ENCODE measurements around the gene POGZ.
"Not testable (repeated sequence)": the region's sequence is repeated elsewhere in the genome, so short reads cannot be mapped to it uniquely, and the experiment has no call there.

The POGZ gene

DNA sequence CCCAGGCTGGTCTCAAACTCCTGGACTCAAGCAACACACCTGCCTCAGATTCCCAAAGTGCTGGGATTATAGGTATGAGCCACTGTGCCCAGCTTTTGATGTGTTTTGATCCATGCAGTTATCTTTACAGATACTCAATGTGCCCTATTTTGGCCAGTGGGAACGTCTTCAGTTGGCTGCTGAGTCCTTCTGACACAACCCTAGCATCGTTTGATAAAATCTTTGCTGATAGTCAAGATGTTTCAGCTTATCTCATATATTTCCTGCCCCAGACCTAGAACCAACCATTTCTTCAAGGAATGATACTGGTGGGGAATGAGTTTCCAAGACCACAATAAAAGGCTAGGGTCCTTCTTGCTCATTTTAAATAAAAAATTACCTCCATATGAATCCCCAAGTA is 11.6 kb downstream of the POGZ start:
- no peaks in the 10 kb centered on the region for H3K36me3 ChIP-seq (ENCODE audit: insufficient read depth, low read length)
- H3K4me1 ChIP-seq (ENCODE audit: control insufficient read depth, insufficient read depth, low read length, unreplicated experiment) = no peaks in the 10 kb centered on the region
- H2AFZ ChIP-seq (ENCODE audit: low read length, unreplicated experiment) = no peak overlapping the region
- H3K4me3 ChIP-seq (ENCODE audit: low read depth, low read length) = no peak overlapping the region
- no peaks in the 10 kb centered on the region for H3K27me3 ChIP-seq (ENCODE audit: insufficient read depth, low read length)
- peaks cover 75% of the 10 kb centered on the region for H3K79me2 ChIP-seq (ENCODE audit: control insufficient read depth, insufficient read depth, low read length, unreplicated experiment)
- H3K27ac ChIP-seq (ENCODE audit: low read depth, low read length) = no peak overlapping the region

DNA sequence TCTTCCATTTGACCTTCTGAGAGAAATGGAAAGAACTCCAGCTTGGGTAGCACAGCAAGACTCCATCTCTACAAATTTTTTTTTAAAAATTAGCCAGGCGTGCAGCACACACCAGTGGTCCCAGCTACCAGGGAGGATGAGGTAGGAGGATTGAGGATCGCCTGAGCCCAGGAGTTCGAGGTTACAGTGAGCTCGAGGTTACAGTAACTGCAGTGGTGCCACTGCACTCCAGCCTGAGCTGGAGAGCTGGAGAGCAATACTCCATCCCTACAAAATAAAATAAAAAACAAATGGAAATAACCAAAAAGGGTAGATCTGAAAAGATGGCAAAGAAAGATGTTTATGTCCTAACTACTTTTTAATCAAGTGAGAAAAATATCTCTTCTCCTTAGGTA is 14.5 kb downstream of the POGZ start:
- Histone ChIP-seq H3K4me1 (ENCODE audit: control insufficient read depth, insufficient read depth, low read length, unreplicated experiment) (no peaks in the 10 kb centered on the region), H3K36me3 (ENCODE audit: insufficient read depth, low read length) (no peaks in the 10 kb centered on the region), H3K27me3 (ENCODE audit: insufficient read depth, low read length) (no peaks in the 10 kb centered on the region), H3K27ac (ENCODE audit: low read depth, low read length) (no peak overlapping the region), H3K79me2 (ENCODE audit: control insufficient read depth, insufficient read depth, low read length, unreplicated experiment) (peaks cover 73% of the 10 kb centered on the region), H3K4me3 (ENCODE audit: low read depth, low read length) (no peak overlapping the region), H2AFZ (ENCODE audit: low read length, unreplicated experiment) (no peak overlapping the region)

DNA sequence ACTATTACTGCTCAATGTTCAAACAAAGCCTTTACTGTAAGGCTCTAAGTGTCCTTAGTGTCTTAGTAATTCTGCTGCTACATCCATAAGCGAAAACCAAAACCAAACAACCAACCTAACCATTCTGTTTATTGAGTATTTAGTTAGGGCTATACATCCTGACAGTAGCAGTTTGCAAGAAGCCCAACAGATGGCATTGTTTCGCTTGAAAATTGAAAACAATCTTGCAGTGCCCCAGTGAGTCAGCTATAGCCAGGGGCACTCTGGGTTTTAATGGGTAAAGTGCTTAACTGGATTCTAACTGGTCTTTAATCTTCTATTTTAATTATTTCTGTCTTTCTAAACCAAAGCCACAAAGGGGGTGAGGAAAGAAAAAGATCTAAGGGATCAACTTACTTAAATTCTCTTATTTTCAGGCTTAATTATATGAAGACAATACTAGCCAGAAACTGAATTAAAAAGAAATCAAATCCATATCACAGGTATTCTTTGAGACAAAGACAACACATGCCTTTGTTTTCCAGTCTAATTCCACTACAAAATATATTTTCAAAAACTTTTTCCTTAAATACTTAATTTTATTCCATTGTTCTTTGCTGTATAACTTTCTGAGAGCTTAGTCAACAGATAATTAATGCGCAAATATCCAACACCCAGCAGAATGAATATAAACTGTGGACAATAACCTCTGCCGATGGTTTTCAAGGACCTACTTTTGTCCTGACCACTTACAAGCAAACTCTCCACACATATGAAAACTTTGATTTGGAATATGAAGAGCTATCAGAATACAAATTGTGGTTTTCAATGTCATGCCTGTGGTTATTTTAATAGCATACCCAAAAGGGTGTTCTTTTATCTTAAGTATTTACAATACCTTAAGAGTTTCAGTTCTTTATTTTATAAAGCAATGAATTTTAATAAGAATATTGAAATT is 15.2 kb downstream of the POGZ start:
- no peaks in the 10 kb centered on the region for H3K27me3 ChIP-seq (ENCODE audit: insufficient read depth, low read length)
- H3K27ac ChIP-seq (ENCODE audit: low read depth, low read length) = no peak overlapping the region
- H3K4me1 ChIP-seq (ENCODE audit: control insufficient read depth, insufficient read depth, low read length, unreplicated experiment) = no peaks in the 10 kb centered on the region
- H3K36me3 ChIP-seq (ENCODE audit: insufficient read depth, low read length) = no peaks in the 10 kb centered on the region
- H3K4me3 ChIP-seq (ENCODE audit: low read depth, low read length) = no peak overlapping the region
- no peak overlapping the region for H2AFZ ChIP-seq (ENCODE audit: low read length, unreplicated experiment)
- peaks cover 76% of the 10 kb centered on the region for H3K79me2 ChIP-seq (ENCODE audit: control insufficient read depth, insufficient read depth, low read length, unreplicated experiment)

DNA sequence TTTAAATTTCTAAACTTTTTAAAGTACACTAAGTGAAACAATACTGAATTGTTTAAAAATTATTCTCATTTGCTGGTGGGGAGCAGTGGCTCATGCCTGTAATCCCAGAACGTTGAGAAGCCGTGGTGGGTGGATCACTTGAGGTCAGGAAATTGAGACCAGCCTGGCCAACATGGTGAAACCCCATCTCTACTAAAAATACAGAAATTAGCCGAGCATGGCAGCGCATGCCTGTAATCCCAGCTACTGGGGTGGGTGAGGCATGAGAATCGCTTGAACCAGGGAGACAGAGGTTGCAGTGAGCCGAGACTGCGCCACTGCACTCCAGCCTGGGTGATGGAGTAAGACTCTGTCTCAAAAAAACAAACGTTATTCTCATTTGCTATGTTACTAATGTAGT is 21.9 kb downstream of the POGZ start:
- Histone ChIP-seq H3K4me1 (ENCODE audit: control insufficient read depth, insufficient read depth, low read length, unreplicated experiment) (peaks cover 11% of the 10 kb centered on the region), H3K79me2 (ENCODE audit: control insufficient read depth, insufficient read depth, low read length, unreplicated experiment) (peaks cover 68% of the 10 kb centered on the region)
- not testable (repeated sequence) for H3K27ac ChIP-seq (ENCODE audit: low read depth, low read length); H2AFZ ChIP-seq (ENCODE audit: low read length, unreplicated experiment); H3K36me3 ChIP-seq (ENCODE audit: insufficient read depth, low read length); H3K4me3 ChIP-seq (ENCODE audit: low read depth, low read length); H3K27me3 ChIP-seq (ENCODE audit: insufficient read depth, low read length)

DNA sequence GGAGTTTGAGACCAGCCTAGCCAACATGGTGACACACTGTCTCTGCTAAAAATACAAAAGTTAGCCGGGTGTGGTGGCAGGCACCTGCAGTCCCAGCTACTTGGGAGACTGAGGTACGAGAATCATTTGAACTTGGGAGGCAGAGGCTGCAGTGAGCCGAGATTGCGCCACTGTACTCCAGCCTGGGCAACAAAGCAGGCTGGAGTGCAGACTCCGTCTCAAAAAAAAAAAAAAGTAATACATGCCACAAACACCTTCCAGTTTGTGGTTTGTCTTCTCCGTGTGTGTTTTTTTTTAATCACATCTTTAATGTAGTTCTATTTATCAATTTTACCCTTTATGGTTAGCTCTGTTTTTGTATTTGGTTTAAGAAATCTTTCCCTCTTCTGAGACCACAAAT is 22.3 kb downstream of the POGZ start:
- H3K36me3 ChIP-seq (ENCODE audit: insufficient read depth, low read length) = no peaks in the 10 kb centered on the region
- H3K4me3 ChIP-seq (ENCODE audit: low read depth, low read length) = no peak overlapping the region
- no peak overlapping the region for H2AFZ ChIP-seq (ENCODE audit: low read length, unreplicated experiment)
- H3K79me2 ChIP-seq (ENCODE audit: control insufficient read depth, insufficient read depth, low read length, unreplicated experiment) = peaks cover 68% of the 10 kb centered on the region
- peaks cover 11% of the 10 kb centered on the region for H3K4me1 ChIP-seq (ENCODE audit: control insufficient read depth, insufficient read depth, low read length, unreplicated experiment)
- H3K27me3 ChIP-seq (ENCODE audit: insufficient read depth, low read length) = no peaks in the 10 kb centered on the region
- H3K27ac ChIP-seq (ENCODE audit: low read depth, low read length) = no peak overlapping the region

DNA sequence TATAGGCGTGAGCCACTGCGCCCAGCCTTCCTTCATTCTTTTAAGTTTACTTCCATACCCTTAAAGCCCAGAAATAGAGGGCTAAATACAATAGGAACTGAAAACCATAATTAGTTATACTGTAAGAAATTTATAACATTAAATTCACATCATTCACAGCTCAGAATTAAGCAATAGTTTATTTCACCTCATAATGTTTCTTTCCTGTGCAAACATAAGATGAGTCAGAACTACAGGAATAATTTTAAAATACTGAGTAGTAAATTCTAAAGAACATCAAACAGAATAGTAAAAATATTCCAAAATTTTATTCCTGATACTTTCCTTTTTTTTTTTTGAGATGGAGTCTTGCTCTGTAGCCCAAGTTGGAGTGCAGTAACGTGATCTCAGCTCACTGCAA is 24.1 kb downstream of the POGZ start:
- H3K36me3 ChIP-seq (ENCODE audit: insufficient read depth, low read length) = 0 out of 2 replicates have a peak, but pooled peaks cover 2% of the 10 kb centered on the region
- H3K79me2 ChIP-seq (ENCODE audit: control insufficient read depth, insufficient read depth, low read length, unreplicated experiment) = peaks cover 58% of the 10 kb centered on the region
- no peaks in the 10 kb centered on the region for H3K27me3 ChIP-seq (ENCODE audit: insufficient read depth, low read length)

DNA sequence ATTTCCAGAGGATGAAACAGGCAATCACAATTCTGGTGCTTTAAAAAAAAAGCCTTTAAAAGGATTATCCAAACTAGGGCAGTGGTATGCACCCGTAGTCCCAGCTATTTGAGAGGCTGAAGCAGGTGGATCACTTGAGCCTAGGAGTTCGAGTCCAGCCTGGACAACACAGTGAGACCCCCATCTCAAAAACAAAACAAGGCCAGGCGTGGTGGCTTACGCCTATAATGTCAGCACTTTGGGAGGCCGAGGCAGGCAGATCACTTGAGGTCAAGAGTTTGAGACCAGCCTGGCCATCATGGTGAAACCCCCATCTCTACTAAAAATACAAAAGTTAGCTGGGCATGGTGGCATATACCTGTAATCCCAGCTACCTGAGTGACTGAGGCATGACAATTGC is 25.5 kb downstream of the POGZ start:
- H3K27ac ChIP-seq (ENCODE audit: low read depth, low read length); H2AFZ ChIP-seq (ENCODE audit: low read length, unreplicated experiment); H3K36me3 ChIP-seq (ENCODE audit: insufficient read depth, low read length); H3K27me3 ChIP-seq (ENCODE audit: insufficient read depth, low read length); H3K4me3 ChIP-seq (ENCODE audit: low read depth, low read length): not testable (repeated sequence)
- H3K79me2 ChIP-seq (ENCODE audit: control insufficient read depth, insufficient read depth, low read length, unreplicated experiment) = peaks cover 50% of the 10 kb centered on the region
- H3K4me1 ChIP-seq (ENCODE audit: control insufficient read depth, insufficient read depth, low read length, unreplicated experiment) = peaks cover 11% of the 10 kb centered on the region

More for the DNA sequence above, 24.1 kb downstream of the POGZ start:
- Histone ChIP-seq H2AFZ (ENCODE audit: low read length, unreplicated experiment) (no peak overlapping the region), H3K4me3 (ENCODE audit: low read depth, low read length) (no peak overlapping the region), H3K4me1 (ENCODE audit: control insufficient read depth, insufficient read depth, low read length, unreplicated experiment) (peaks cover 11% of the 10 kb centered on the region), H3K27ac (ENCODE audit: low read depth, low read length) (0 out of 2 replicates have a peak overlapping the region, but pooled peaks have one; percentile 3)

DNA sequence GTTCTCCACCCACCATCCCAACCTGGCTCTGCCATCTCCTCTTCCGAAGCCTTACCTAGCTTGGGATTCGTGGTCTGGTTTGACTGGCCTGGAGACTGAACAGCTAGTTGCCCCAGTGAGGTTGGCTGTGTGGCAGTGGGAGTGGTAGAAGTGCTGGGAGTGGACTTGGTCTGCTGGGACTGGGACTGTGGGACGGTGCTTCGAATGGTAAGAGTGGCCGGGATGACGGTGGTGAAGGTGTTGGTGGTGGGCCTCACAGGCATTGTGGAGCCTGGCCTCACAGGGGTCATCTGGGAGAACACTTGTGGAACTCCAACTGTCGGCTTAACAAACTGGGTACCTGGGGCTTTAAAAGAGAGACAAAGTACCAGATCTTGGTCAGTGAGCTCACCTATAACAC is 31.2 kb downstream of the POGZ start:
- H2AFZ ChIP-seq (ENCODE audit: low read length, unreplicated experiment) = no peak overlapping the region
- H3K79me2 ChIP-seq (ENCODE audit: control insufficient read depth, insufficient read depth, low read length, unreplicated experiment) = peaks cover 12% of the 10 kb centered on the region
- peaks cover 37% of the 10 kb centered on the region for H3K36me3 ChIP-seq (ENCODE audit: insufficient read depth, low read length)
- H3K4me3 ChIP-seq (ENCODE audit: low read depth, low read length) = no peak overlapping the region
- H3K4me1 ChIP-seq (ENCODE audit: control insufficient read depth, insufficient read depth, low read length, unreplicated experiment) = no peaks in the 10 kb centered on the region
- H3K27ac ChIP-seq (ENCODE audit: low read depth, low read length) = no peak overlapping the region
- no peaks in the 10 kb centered on the region for H3K27me3 ChIP-seq (ENCODE audit: insufficient read depth, low read length)

DNA sequence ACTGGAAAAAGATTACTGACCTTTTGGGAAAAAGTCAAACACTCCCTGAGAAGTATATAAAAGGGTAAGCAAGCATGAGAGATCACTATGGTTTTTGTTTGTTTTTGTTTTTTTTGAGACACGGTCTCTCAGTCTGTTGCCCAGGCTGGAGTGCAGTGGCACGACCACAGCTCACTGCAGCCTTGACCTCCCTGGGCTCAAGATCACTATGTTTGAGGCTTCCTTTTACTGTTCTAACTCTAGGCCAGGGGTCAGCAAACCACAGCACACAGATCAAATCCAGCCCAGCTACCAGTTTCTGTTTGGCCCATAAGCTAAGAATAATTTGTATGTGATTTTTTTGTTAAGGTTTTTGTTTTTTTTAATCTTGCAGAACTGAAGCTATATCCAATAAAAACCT is 34.2 kb downstream of the POGZ start:
- peaks cover under 1% of the 10 kb centered on the region for H3K79me2 ChIP-seq (ENCODE audit: control insufficient read depth, insufficient read depth, low read length, unreplicated experiment)
- no peaks in the 10 kb centered on the region for H3K27me3 ChIP-seq (ENCODE audit: insufficient read depth, low read length)
- no peak overlapping the region for H3K27ac ChIP-seq (ENCODE audit: low read depth, low read length)
- H3K4me1 ChIP-seq (ENCODE audit: control insufficient read depth, insufficient read depth, low read length, unreplicated experiment) = no peaks in the 10 kb centered on the region
- no peak overlapping the region for H3K4me3 ChIP-seq (ENCODE audit: low read depth, low read length)
- H2AFZ ChIP-seq (ENCODE audit: low read length, unreplicated experiment) = no peak overlapping the region
- H3K36me3 ChIP-seq (ENCODE audit: insufficient read depth, low read length) = peaks cover 41% of the 10 kb centered on the region

DNA sequence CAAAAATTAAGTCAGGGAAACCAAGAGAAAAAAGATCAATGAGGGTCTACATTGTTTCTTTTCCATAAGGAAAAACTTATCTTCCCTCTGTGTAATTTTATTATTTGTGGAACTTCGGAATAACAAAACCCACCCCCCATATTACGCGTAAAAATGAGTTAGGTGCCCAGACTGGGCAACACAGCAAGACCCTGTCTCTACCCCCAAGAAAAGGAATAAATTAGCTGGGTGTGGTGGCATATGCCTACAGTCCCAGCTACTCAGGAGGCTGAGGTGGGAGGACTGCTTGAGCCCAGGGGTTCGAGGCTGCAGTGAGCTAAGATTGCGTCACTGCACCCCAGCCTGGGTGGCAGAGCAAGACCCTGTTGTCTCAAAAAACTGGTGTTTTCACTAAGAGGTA is 39.5 kb downstream of the POGZ start:
- Histone ChIP-seq H3K36me3 (ENCODE audit: insufficient read depth, low read length) (peaks cover 11% of the 10 kb centered on the region), H2AFZ (ENCODE audit: low read length, unreplicated experiment) (no peak overlapping the region), H3K27me3 (ENCODE audit: insufficient read depth, low read length) (no peaks in the 10 kb centered on the region), H3K79me2 (ENCODE audit: control insufficient read depth, insufficient read depth, low read length, unreplicated experiment) (no peaks in the 10 kb centered on the region), H3K4me3 (ENCODE audit: low read depth, low read length) (no peak overlapping the region), H3K27ac (ENCODE audit: low read depth, low read length) (no peak overlapping the region), H3K4me1 (ENCODE audit: control insufficient read depth, insufficient read depth, low read length, unreplicated experiment) (no peaks in the 10 kb centered on the region)

DNA sequence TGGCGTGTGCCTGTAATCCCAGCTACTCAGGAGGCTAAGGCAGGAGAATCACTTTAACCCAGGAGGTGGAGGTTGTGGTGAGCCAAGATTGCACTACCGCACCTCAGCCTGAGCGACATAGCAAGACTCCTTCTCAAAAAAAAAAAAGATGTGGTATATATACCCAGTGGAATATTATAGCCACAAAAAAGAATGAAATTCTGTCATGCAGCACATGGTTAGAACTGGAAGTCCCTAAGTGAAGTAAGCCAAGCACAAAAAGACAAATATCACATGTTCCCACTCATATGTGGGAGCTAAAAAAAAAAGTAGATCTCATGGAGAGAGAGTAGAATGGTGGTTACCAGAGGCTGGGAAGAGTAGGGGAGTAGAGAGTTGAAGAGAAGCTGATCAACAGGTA is 41.2 kb downstream of the POGZ start:
- no peaks in the 10 kb centered on the region for H3K27me3 ChIP-seq (ENCODE audit: insufficient read depth, low read length)
- no peaks in the 10 kb centered on the region for H3K79me2 ChIP-seq (ENCODE audit: control insufficient read depth, insufficient read depth, low read length, unreplicated experiment)
- peaks cover 11% of the 10 kb centered on the region for H3K36me3 ChIP-seq (ENCODE audit: insufficient read depth, low read length)
- no peak overlapping the region for H3K27ac ChIP-seq (ENCODE audit: low read depth, low read length)
- no peaks in the 10 kb centered on the region for H3K4me1 ChIP-seq (ENCODE audit: control insufficient read depth, insufficient read depth, low read length, unreplicated experiment)
- no peak overlapping the region for H3K4me3 ChIP-seq (ENCODE audit: low read depth, low read length)
- no peak overlapping the region for H2AFZ ChIP-seq (ENCODE audit: low read length, unreplicated experiment)

Measured in ACC112 (cell line).